T-helper 17 cell (primary cell): ENCODE data around the gene C1orf232. TPM values are rescaled to one million over a fixed set of nuclear protein-coding genes. Genes with fewer than 3 reads are reported as not detected.
A peak's percentile ranks its signal among the peaks of the same experiment; 100 is the strongest.

Experiments
- ATAC-seq: fragments of 150-1000 bp; cut with Tn5 transposase; 2 replicates; pipeline ENCODE4 v1.10.0; 2021; ENCODE audit warnings: mild to moderate bottlenecking, moderate library complexity
- DNase-seq, 3 donors: peaks; one replicate each; pipeline versions ENCODE4 v3.0.0 to v3.0.0-alpha.2; 2020 to 2021
- H3K9me3 ChIP-seq: one replicate; pipeline ENCODE4 v1.7.0; 2013; ENCODE audit warnings: low read length, mild to moderate bottlenecking; ENCODE audit not compliant: control insufficient read depth, poor library complexity, severe bottlenecking
- H3K27ac Mint-ChIP-seq: one replicate; pipeline ENCODE4 v1.8.0; 2022; ENCODE audit warnings: mild to moderate bottlenecking, moderate library complexity, mixed read lengths
- H3K27me3 Mint-ChIP-seq: one replicate; pipeline ENCODE4 v1.8.0; 2022; ENCODE audit warnings: mixed read lengths
- H3K36me3 Mint-ChIP-seq: one replicate; pipeline ENCODE4 v1.8.0; 2022; ENCODE audit warnings: low read depth, mixed read lengths
- H3K4me1 Mint-ChIP-seq: one replicate; pipeline ENCODE4 v1.8.0; 2022; ENCODE audit warnings: mild to moderate bottlenecking, mixed read lengths
- H3K4me3 Mint-ChIP-seq: one replicate; pipeline ENCODE4 v1.8.0; 2022; ENCODE audit warnings: mild to moderate bottlenecking, moderate library complexity, mixed read lengths
- total RNA-seq, 4 donors: library from RNA in 2 of 4; stranded (reverse) in 2 of 4; gene quantifications; one replicate each; pipeline ENCODE4 v1.2.3 and lab custom pipeline; 2022 to 2026

The C1orf232 gene
- total RNA-seq, 2 donors from 2014 or later = not detected

DNA sequence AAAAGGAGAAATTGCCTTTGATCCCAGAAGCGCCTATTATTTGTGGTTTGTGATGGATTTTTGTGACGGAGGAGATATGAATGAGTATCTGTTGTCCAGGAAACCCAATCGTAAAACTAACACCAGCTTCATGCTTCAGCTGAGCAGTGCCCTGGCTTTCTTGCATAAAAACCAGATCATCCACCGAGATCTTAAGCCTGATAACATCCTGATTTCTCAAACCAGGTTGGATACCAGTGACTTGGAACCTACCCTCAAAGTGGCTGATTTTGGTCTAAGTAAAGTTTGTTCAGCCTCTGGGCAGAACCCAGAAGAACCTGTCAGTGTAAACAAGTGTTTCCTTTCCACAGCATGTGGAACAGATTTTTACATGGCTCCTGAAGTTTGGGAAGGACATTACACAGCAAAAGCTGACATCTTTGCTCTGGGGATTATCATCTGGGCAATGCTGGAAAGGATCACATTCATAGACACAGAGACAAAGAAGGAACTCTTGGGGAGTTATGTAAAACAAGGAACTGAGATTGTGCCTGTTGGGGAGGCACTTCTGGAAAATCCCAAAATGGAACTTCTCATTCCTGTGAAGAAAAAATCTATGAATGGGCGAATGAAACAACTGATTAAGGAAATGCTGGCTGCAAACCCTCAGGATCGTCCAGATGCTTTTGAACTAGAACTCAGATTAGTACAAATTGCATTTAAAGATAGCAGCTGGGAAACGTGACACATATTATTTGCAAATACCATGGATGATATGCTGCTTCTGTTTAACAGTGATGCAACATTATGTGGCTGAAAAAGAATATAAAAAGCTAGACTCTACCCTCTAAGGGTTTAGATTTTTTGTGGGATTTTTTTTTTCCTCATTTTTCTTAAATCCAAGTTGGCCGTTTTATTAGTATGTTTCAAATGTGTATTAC is 46.6 kb downstream of the C1orf232 start:
- Mint-ChIP-seq H3K36me3 (peaks cover 3% of the 10 kb centered on the region), H3K27ac (no peak overlapping the region), H3K4me1 (peaks cover 22% of the 10 kb centered on the region), H3K4me3 (no peak overlapping the region), H3K27me3 (no peaks in the 10 kb centered on the region)
- H3K9me3 ChIP-seq = no peaks in the 10 kb centered on the region
- no peak for DNase-seq
- ATAC-seq = no peak

DNA sequence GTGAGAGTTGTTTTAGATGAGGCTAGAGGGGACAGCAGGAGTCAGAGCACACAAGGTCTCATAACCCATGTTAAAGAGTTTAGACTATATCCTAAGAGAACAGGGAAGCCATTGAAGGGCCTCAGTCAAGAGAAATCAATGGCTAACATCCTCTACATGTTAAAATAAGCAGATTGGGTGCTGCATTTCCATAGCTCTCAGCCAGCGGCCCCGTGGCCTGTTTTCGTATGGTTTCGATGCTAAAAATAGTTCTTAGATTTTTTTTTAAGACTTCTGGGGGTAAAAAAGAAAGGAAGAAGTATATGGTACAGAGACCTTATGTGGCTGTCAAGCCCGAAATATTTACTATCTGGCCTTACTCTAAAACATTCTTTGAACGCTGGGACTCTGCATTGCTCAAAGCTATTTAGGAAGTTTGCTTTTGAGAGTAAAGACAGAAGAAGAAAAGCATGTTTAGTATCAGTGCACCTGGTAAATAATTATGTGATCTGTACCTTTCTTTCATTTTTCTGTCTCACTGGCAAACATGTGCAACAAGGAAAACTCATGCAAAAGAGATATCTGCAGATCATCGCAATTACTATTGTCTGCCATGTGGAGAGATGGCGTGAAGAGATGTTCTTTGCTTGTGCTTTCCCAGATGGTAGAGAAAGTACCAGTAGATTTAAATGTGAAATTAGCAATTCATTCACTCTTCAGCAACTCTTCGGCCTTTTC is 48.7 kb downstream of the C1orf232 start:
- Mint-ChIP-seq H3K27ac (peak overlapping the region; percentile 75), H3K27me3 (no peaks in the 10 kb centered on the region), H3K4me3 (no peak overlapping the region), H3K36me3 (peaks cover 3% of the 10 kb centered on the region), H3K4me1 (peaks cover 15% of the 10 kb centered on the region)
- no peaks in the 10 kb centered on the region for H3K9me3 ChIP-seq
- no peak for DNase-seq
- ATAC-seq = no peak

DNA sequence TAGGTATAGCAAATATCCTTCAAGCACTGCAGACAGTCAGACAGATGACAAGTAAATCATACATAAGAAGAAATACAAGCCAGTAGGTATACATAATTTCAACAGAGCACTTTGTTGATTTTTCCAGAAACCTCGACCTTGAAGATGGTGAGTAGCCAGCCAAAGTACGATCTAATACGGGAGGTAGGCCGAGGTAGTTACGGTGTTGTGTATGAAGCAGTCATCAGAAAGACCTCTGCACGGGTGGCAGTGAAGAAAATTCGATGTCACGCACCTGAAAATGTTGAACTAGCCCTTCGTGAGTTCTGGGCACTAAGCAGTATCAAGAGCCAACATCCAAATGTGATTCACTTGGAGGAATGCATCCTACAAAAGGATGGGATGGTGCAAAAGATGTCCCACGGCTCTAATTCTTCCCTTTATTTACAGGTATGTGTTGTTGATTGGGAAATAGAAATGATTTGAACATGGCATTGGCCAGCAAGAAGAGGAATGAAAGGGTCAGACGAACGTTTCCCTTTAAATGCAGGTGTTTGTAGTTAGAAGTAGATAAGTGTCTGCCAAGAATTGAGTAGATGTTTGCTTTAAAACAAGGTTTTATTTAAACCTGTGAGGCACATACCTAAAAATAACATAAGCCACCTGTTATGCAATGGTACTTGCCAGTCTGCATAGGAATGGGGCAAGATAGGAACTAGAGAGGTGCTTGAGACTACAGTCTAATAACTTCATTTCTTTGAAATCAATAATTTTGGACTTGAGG is 54.4 kb downstream of the C1orf232 start:
- Mint-ChIP-seq H3K27me3 (no peaks in the 10 kb centered on the region), H3K27ac (peak overlapping the region; percentile 37), H3K36me3 (peaks cover 4% of the 10 kb centered on the region), H3K4me3 (peak overlapping the region; percentile 31), H3K4me1 (peaks cover 18% of the 10 kb centered on the region)
- DNase-seq (no peak), ATAC-seq (no peak)
- H3K9me3 ChIP-seq = no peaks in the 10 kb centered on the region

Other genes with a start within 250 kb of the C1orf232 start
- gene PAFAH2, start 170.9 kb downstream of the C1orf232 start, total RNA-seq = 1 to 10 TPM; 4.9 to 6.9 TPM
- not detected for gene EXTL1, start 147.2 kb downstream of the C1orf232 start, total RNA-seq
- gene SLC30A2, start 122.8 kb downstream of the C1orf232 start, total RNA-seq = not detected
- gene TRIM63, start 101.3 kb downstream of the C1orf232 start, total RNA-seq = not detected
- 1 to 10 TPM; 6.8 to 7.6 TPM for gene PDIK1L, start 57.1 kb downstream of the C1orf232 start, total RNA-seq
- not detected for gene FAM110D, start 9.9 kb downstream of the C1orf232 start, total RNA-seq
- gene ZNF593, start 945 bp upstream of the C1orf232 start, total RNA-seq = 10 to 100 TPM; 15.6 to 15.9 TPM
- gene ZNF593OS, start 2.9 kb upstream of the C1orf232 start, total RNA-seq = not detected
- gene CNKSR1, start 8.5 kb upstream of the C1orf232 start, total RNA-seq = 1 to 10 TPM; 3.8 to 5.4 TPM
- not detected for gene CATSPER4, start 21.6 kb upstream of the C1orf232 start, total RNA-seq
- gene CEP85, start 65.2 kb upstream of the C1orf232 start, total RNA-seq = 10 to 100 TPM; 12.5 to 14.3 TPM
- gene SH3BGRL3, start 111.1 kb upstream of the C1orf232 start, total RNA-seq = 100 to 1,000 TPM; 361 to 435 TPM
- 10 to 100 TPM; 44.6 to 45.1 TPM for gene UBXN11, start 137.7 kb upstream of the C1orf232 start, total RNA-seq
- gene CD52, start 149.0 kb upstream of the C1orf232 start, total RNA-seq = 1,000 to 10,000 TPM; 1,152 to 1,411 TPM
- 1 to 10 TPM; 1.2 to 2.9 TPM for gene CRYBG2, start 185.2 kb upstream of the C1orf232 start, total RNA-seq
- not detected for gene ZNF683, start 203.8 kb upstream of the C1orf232 start, total RNA-seq
- not detected for gene LIN28A, start 241.9 kb upstream of the C1orf232 start, total RNA-seq